Subcutaneous adipose tissue (tissue), 4 donors: ENCODE results near the gene MPP3. TPM values are rescaled to one million over a fixed set of nuclear protein-coding genes. Genes with fewer than 3 reads are reported as not detected.

Experiments used
- CTCF ChIP-seq: fragments of 450-650 bp; IDR thresholded peaks from one replicate; pipeline ENCODE4 v1.5.1; 2016; ENCODE audit warnings: low read depth, mild to moderate bottlenecking, control low read depth, antibody characterized with exemption, moderate library complexity
- total RNA-seq, 4 donors: library from RNA; depleted of rRNA; stranded (reverse); fragments of >200 nt; gene quantifications; one replicate each; pipeline ENCODE4 v1.1.0, GENCODE V29; 2016

The MPP3 gene
- total RNA-seq, 4 donors from 2014 or later: 9.0 to 122 (median 25.2) TPM

GRCh38 chr17:43846963-43847371, 14.0 kb upstream of the MPP3 start, which contains the start of gene CD300LG:
TSS of gene CD300LG (plus strand) at chr17:43847176. CDS start at chr17:43847217, 41 bp downstream.
- TF ChIP-seq CTCF: no peak

GRCh38 chr17:43846221-43846712, 13.3 kb upstream of the MPP3 start:
- TF ChIP-seq CTCF: no peak

GRCh38 chr17:43845766-43846165, 12.8 kb upstream of the MPP3 start:
- TF ChIP-seq CTCF: no peak

- TF ChIP-seq CTCF: no peak
These were observed 11.3 kb upstream of the MPP3 start for GRCh38 chr17:43844241-43844640.

- no peak for TF ChIP-seq CTCF
These were observed 10.0 kb upstream of the MPP3 start for GRCh38 chr17:43842975-43843325.

GRCh38 chr17:43841282-43841681, 8.3 kb upstream of the MPP3 start:
- no peak for TF ChIP-seq CTCF

- TF ChIP-seq CTCF: no peak
These were observed 7.9 kb upstream of the MPP3 start for GRCh38 chr17:43840814-43841213.
